NB4 (cell line): ENCODE data around the gene LRRC4C.
"Not testable (repeated sequence)": the region's sequence is repeated elsewhere in the genome, so short reads cannot be mapped to it uniquely, and the experiment has no call there.

Source experiments
- DNase-seq: peaks from one replicate; pipeline ENCODE4 v3.0.0; 2010; ENCODE audit warnings: low read depth
- H3K4me3 ChIP-seq: one replicate; pipeline ENCODE4 v1.5.1; 2011; ENCODE audit warnings: mild to moderate bottlenecking, low read depth, low read length, moderate library complexity
- CTCF ChIP-seq: IDR thresholded peaks from one replicate; pipeline ENCODE4 v1.5.1; 2012; ENCODE audit warnings: low read depth, low read length
- MAX ChIP-seq: IDR thresholded peaks from 2 replicates; pipeline ENCODE4 v1.6.1; 2011; ENCODE audit warnings: low read depth, low read length
- MYC ChIP-seq: IDR thresholded peaks from 2 replicates; pipeline ENCODE4 v1.6.1; 2011; ENCODE audit warnings: low read depth, low read length
- POLR2A ChIP-seq: IDR thresholded peaks from 2 replicates; pipeline ENCODE4 v1.6.1; 2011; ENCODE audit warnings: mild to moderate bottlenecking; ENCODE audit not compliant: insufficient read length; ENCODE audit errors: extremely low read depth

LRRC4C gene

GRCh38 chr11:40175980-40176379 lies 1283.5 kb downstream of the LRRC4C start:
- no peak overlapping the region for H3K4me3 ChIP-seq
- no peak for DNase-seq
- TF ChIP-seq MAX = no peak
- no peak for TF ChIP-seq CTCF
- TF ChIP-seq MYC = no peak
- no peak for TF ChIP-seq POLR2A

GRCh38 chr11:40170078-40170477 lies 1289.4 kb downstream of the LRRC4C start:
- TF ChIP-seq POLR2A (no peak), MYC (no peak), CTCF (no peak), MAX (no peak)
- no peak for DNase-seq
- no peak overlapping the region for H3K4me3 ChIP-seq

GRCh38 chr11:40168414-40168813 lies 1291.0 kb downstream of the LRRC4C start:
- no peak overlapping the region for H3K4me3 ChIP-seq
- TF ChIP-seq MAX (no peak), MYC (no peak), CTCF (no peak), POLR2A (no peak)
- no peak for DNase-seq

- H3K4me3 ChIP-seq, DNase-seq: not testable (repeated sequence)
These were observed 1291.6 kb downstream of the LRRC4C start for GRCh38 chr11:40167805-40168204.

- TF ChIP-seq MYC (no peak), POLR2A (no peak), MAX (no peak), CTCF (no peak)
- H3K4me3 ChIP-seq = no peak overlapping the region
- DNase-seq = no peak
These were observed 1292.6 kb downstream of the LRRC4C start for GRCh38 chr11:40166892-40167291.

GRCh38 chr11:40162901-40163883 lies 1296.3 kb downstream of the LRRC4C start:
- DNase-seq = no peak
- TF ChIP-seq MAX = no peak
- no peak for TF ChIP-seq POLR2A
- TF ChIP-seq MYC = no peak
- no peak for TF ChIP-seq CTCF

More at GRCh38 chr11:40162901-40163883, 1296.3 kb downstream of the LRRC4C start:
- no peak overlapping the region for H3K4me3 ChIP-seq
